ENCODE data around the gene FOXO1.

DNA sequence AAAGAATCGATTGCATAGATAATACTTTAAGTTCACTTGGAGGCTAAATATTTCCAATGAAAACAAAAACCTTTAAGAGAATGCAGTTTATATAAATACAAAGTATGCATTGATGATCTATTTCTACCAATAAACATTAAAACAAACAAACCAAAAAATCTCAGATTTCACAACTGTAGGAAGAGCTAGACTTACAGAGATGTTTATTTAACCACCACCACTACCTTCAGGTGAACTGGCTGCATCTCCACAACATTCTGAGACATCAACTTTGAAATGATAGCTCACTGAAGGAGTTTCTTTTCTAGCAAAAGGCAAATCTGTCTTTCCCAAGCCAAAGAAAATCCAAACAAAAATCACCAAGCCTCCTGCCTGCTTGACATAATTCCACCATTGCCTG lies 44.2 kb downstream of the FOXO1 start:
- TF ChIP-seq ZNF274 (IDR thresholded peaks at IDR 0.05; ENCODE audit: low read depth, low read length) (no peak), YY1 (IDR thresholded peaks at IDR 0.05; ENCODE audit: insufficient read depth, insufficient read length) (no peak), SUZ12 (IDR thresholded peaks at IDR 0.05; ENCODE audit: extremely low read depth, insufficient read depth, insufficient read length) (no peak)
